ENCODE measurements around the gene NAGLU. TPM values are rescaled to one million over a fixed set of nuclear protein-coding genes. Genes with fewer than 3 reads are reported as not detected.

Gene NAGLU
- total RNA-seq, 5 donors from 2014 or later (not counting 1 experiment from before 2014, with no cell fraction given): 13.2 to 35.1 (median 28.8) TPM

- Histone ChIP-seq H3K27ac (ENCODE audit: low read length) (peak within 1 kb of the TSS; percentile 86), H3K36me3 (ENCODE audit: control insufficient read depth in 2 of 2, extremely low read depth in 1 of 2, insufficient read depth in 1 of 2, low read length in 1 of 2) (peaks cover 19 to 66% of the 10 kb centered on the region in 2 donors), H3K9me3 (no peaks in the 10 kb centered on the region), H3K4me3 (ENCODE audit: control insufficient read depth in 1 of 2, extremely low read depth in 1 of 2, low read length in 1 of 2) (peak within 1 kb of the TSS; percentile 76 to 94), H3K4me1 (ENCODE audit: control insufficient read depth in 1 of 2, extremely low read depth in 1 of 2, insufficient read depth in 2 of 2, low read length in 2 of 2) (peaks cover 16 to 65% of the 10 kb centered on the region in 2 experiments), H3K27me3 (replicated peaks in 1 of 2; ENCODE audit: control insufficient read depth in 2 of 2, extremely low read depth in 1 of 2, insufficient read depth in 2 of 2, low read length in 1 of 2) (no peaks in the 10 kb centered on the region)
- Mint-ChIP-seq H3K27ac (peak within 1 kb of the TSS; percentile 92 to 94), H3K9me3 (no peaks in the 10 kb centered on the region), H3K36me3 (peaks cover 26% of the 10 kb centered on the region), H3K4me1 (peaks cover 24 to 54% (median 48%) of the 10 kb centered on the region in 3 donors), H3K27me3 (no peaks in the 10 kb centered on the region), H3K4me3 (peak within 1 kb of the TSS; percentile 81 to 91 (median 90))
- ChIA-PET POLR2A (interaction anchor here (0.5 kb wide), 2 partner anchors 159 to 202 kb away, joined by 3 to 5 read pairs; no protein-coding TSS in a partner anchor), CTCF (interaction anchor here in 1 of 2 donors (1.7 kb wide), 1 partner anchor 11 kb away, joined by 16 read pairs; the partner anchor contains the start of gene PSMC3IP)
- DNase-seq (peak; percentile 77 to 96 (median 88)), ATAC-seq (replicated peaks in 1 of 4) (peak; percentile 79 to 83 (median 81))
- WGBS (ENCODE audit: insufficient coverage): under 1% methylated on average over 66 of the region's 72 CpGs
Measured at GRCh38 chr17:42566883-42567573, 31.0 kb downstream of the NAGLU start, which contains the start of gene MLX. TSS of gene MLX (plus strand) at chr17:42567100. CDS start at chr17:42567125, 25 bp downstream.

DNA sequence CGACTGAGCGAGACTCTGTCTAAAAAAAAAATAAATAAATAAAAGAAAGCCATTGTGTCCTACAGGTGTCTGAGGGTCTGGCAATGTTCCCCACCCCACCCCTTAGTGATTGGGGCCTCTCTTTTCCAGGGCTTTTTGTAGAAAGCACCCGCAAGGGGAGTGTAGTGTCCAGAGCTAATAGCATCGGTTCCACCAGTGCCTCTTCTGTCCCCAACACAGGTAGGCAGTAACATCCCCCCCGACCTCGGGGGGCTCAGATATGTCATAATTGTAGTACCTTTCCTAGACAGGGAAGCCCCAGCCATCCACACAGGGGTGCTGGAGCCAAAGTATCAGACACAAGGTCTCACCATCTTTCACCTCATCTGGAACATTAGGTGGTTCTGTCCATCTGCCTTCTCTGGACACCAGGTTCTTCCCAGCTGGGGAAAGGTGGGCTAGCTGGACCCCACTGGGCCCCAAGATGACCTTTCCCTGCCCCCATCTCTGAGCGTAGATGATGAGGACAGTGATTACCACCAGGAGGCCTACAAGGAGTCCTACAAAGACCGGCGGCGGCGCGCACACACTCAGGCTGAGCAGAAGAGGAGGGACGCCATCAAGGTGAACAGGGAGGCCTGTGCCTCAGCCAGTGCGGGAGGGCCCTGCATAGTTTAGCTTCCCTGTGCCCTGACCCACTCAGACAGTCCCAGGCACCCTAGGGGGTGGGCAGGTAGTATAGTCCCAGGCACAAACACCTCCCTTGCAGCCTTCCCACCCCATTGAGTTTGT is 32.5 kb downstream of the NAGLU start:
- Mint-ChIP-seq H3K27me3 (no peaks in the 10 kb centered on the region), H3K36me3 (peaks cover 35% of the 10 kb centered on the region), H3K4me3 (peak overlapping the region; percentile 81 to 91 (median 90)), H3K27ac (peak overlapping the region; percentile 46 to 94), H3K9me3 (no peaks in the 10 kb centered on the region), H3K4me1 (peaks cover 22 to 43% (median 41%) of the 10 kb centered on the region in 3 donors)
- POLR2A ChIA-PET: no interaction called here
- CTCF ChIA-PET: no interaction called here
- Histone ChIP-seq H3K4me3 (ENCODE audit: control insufficient read depth in 1 of 2, extremely low read depth in 1 of 2, low read length in 1 of 2) (no peak overlapping the region), H3K36me3 (ENCODE audit: control insufficient read depth in 2 of 2, extremely low read depth in 1 of 2, insufficient read depth in 1 of 2, low read length in 1 of 2) (peaks cover 28 to 78% of the 10 kb centered on the region in 2 donors), H3K27me3 (replicated peaks in 1 of 2; ENCODE audit: control insufficient read depth in 2 of 2, extremely low read depth in 1 of 2, insufficient read depth in 2 of 2, low read length in 1 of 2) (no peaks in the 10 kb centered on the region), H3K27ac (ENCODE audit: low read length) (peak overlapping the region; percentile 47), H3K4me1 (ENCODE audit: control insufficient read depth in 1 of 2, extremely low read depth in 1 of 2, insufficient read depth in 2 of 2, low read length in 2 of 2) (peaks cover 14 to 50% of the 10 kb centered on the region in 2 experiments), H3K9me3 (no peaks in the 10 kb centered on the region)
- ATAC-seq (replicated peaks in 1 of 4): no peak
- no peak for DNase-seq
- WGBS (ENCODE audit: insufficient coverage): 88% methylated on average over 8 of the region's 14 CpGs

DNA sequence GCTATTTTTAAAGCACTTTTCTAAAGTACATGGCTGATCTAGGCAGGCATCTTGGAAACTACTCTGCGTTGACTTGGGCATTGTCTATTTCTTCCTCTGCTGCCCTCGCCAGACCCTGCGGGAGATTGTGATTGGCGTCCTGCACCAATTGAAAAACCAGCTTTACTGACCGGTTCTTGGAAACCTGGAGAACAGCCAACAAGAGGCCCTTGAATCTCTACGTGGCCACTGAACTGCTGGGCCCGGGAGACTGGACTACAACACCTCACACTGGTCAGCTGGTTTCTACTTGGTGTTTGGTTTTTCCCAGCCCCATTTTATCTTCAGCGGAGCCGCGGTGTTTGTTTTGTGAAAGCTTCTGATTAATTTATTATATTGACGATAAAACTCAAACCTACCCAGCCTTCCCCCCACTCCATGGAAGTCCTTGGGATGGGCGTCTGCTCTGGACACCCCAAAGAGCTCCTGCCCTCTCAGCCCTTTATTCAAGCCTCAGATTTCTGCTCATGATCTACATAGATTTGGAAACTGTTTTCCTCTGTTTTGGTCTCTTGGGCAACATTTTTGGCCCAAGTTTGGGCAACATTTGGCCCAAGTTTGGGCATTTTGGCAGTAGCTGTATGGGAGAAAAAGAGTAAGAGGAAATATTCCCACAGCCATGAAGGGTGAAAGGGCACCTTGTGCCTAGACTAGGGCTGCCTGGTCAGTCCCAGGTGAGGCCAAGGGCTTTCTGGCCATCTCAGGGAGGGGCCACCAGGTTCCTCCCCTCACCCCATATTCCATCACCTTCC is 35.6 kb downstream of the NAGLU start:
- Histone ChIP-seq H3K36me3 (ENCODE audit: control insufficient read depth in 2 of 2, extremely low read depth in 1 of 2, insufficient read depth in 1 of 2, low read length in 1 of 2) (peaks cover 25 to 62% of the 10 kb centered on the region in 2 donors), H3K4me3 (ENCODE audit: control insufficient read depth in 1 of 2, extremely low read depth in 1 of 2, low read length in 1 of 2) (no peak overlapping the region), H3K27me3 (replicated peaks in 1 of 2; ENCODE audit: control insufficient read depth in 2 of 2, extremely low read depth in 1 of 2, insufficient read depth in 2 of 2, low read length in 1 of 2) (no peaks in the 10 kb centered on the region), H3K27ac (ENCODE audit: low read length) (no peak overlapping the region), H3K9me3 (no peaks in the 10 kb centered on the region), H3K4me1 (ENCODE audit: control insufficient read depth in 1 of 2, extremely low read depth in 1 of 2, insufficient read depth in 2 of 2, low read length in 2 of 2) (peaks cover 8 to 23% of the 10 kb centered on the region in 2 experiments)
- no peak overlapping the region for H3K4me3 Mint-ChIP-seq
- H3K27me3 Mint-ChIP-seq: no peaks in the 10 kb centered on the region
- peaks cover 26 to 40% (median 28%) of the 10 kb centered on the region in 3 donors for H3K4me1 Mint-ChIP-seq
- DNase-seq (no peak), ATAC-seq (replicated peaks in 1 of 4) (no peak)
- ChIA-PET CTCF (no interaction called here), POLR2A (no interaction called here)
- 95% methylated on average over 6 of the region's 12 CpGs for WGBS (ENCODE audit: insufficient coverage)
- H3K27ac Mint-ChIP-seq: no peak overlapping the region
- H3K9me3 Mint-ChIP-seq: no peaks in the 10 kb centered on the region
- H3K36me3 Mint-ChIP-seq: peaks cover 35% of the 10 kb centered on the region

DNA sequence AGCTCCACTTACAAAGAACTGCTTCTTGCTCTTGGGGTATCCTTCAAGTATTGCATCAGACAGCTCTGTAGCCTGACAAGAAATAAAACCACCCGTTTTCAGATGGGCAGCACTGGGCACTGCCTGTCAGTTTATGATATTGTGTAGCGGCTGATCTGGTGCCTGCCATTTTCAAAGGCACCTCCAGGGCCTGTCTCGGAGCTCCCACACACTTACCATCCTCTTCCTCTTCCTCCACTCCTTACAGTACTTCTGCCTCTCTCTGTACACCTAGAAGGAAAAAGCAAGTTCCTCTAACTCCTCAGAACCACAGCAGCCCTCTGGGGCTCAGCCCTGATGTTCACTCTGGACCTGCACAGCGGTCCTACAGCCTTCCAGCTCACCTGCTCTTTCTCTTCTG is 37.1 kb downstream of the NAGLU start:
- Mint-ChIP-seq H3K27me3 (no peaks in the 10 kb centered on the region), H3K4me1 (peaks cover 32 to 41% (median 32%) of the 10 kb centered on the region in 3 donors), H3K4me3 (no peak overlapping the region), H3K9me3 (no peaks in the 10 kb centered on the region), H3K27ac (peak overlapping the region in 1 of 2 donors; percentile 63), H3K36me3 (peaks cover 32% of the 10 kb centered on the region)
- Histone ChIP-seq H3K36me3 (ENCODE audit: control insufficient read depth in 2 of 2, extremely low read depth in 1 of 2, insufficient read depth in 1 of 2, low read length in 1 of 2) (peaks cover 25 to 62% of the 10 kb centered on the region in 2 donors), H3K27ac (ENCODE audit: low read length) (no peak overlapping the region), H3K4me1 (ENCODE audit: control insufficient read depth in 1 of 2, extremely low read depth in 1 of 2, insufficient read depth in 2 of 2, low read length in 2 of 2) (peaks cover 8 to 24% of the 10 kb centered on the region in 2 experiments), H3K4me3 (ENCODE audit: control insufficient read depth in 1 of 2, extremely low read depth in 1 of 2, low read length in 1 of 2) (no peak overlapping the region), H3K27me3 (replicated peaks in 1 of 2; ENCODE audit: control insufficient read depth in 2 of 2, extremely low read depth in 1 of 2, insufficient read depth in 2 of 2, low read length in 1 of 2) (no peaks in the 10 kb centered on the region), H3K9me3 (no peaks in the 10 kb centered on the region)
- WGBS (ENCODE audit: insufficient coverage): 89% methylated on average over 3 of the region's 4 CpGs
- ChIA-PET POLR2A (no interaction called here), CTCF (no interaction called here)
- DNase-seq (no peak), ATAC-seq (replicated peaks in 1 of 4) (no peak)

DNA sequence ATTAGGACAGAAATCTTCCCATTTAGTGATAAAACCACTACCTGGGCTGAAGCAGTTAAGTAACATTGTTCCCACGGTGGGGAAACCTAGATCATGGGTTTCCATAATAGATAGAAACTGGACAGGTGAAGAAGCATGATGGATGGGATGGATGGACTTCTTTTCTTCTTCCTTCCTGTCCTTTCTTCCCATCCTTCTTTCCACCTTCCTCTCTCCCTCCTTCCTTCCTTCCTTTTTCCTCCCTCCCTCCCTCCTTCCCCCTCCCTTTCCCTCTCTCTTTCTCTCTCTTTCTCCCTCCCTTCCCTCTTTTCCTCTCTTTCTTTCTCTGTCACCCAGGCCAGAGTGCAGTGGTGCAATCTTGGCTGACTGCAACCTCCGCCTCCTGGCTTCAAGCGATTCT is 38.4 kb downstream of the NAGLU start:
- ChIA-PET CTCF (no interaction called here), POLR2A (no interaction called here)
- no peak for ATAC-seq (replicated peaks in 1 of 4)
- Mint-ChIP-seq H3K9me3 (no peaks in the 10 kb centered on the region), H3K4me3 (no peak overlapping the region), H3K4me1 (peaks cover 35 to 40% (median 40%) of the 10 kb centered on the region in 3 donors), H3K27ac (no peak overlapping the region), H3K36me3 (peaks cover 29% of the 10 kb centered on the region), H3K27me3 (no peaks in the 10 kb centered on the region)
- no peaks in the 10 kb centered on the region for H3K9me3 ChIP-seq
- no peak overlapping the region for H3K27ac ChIP-seq (ENCODE audit: low read length)
- no peaks in the 10 kb centered on the region for H3K27me3 ChIP-seq (replicated peaks in 1 of 2; ENCODE audit: control insufficient read depth in 2 of 2, extremely low read depth in 1 of 2, insufficient read depth in 2 of 2, low read length in 1 of 2)
- WGBS (ENCODE audit: insufficient coverage): no CpG with 5 or more reads among the region's 3 CpGs
- peaks cover 20 to 54% of the 10 kb centered on the region in 2 donors for H3K36me3 ChIP-seq (ENCODE audit: control insufficient read depth in 2 of 2, extremely low read depth in 1 of 2, insufficient read depth in 1 of 2, low read length in 1 of 2)
- H3K4me1 ChIP-seq (ENCODE audit: control insufficient read depth in 1 of 2, extremely low read depth in 1 of 2, insufficient read depth in 2 of 2, low read length in 2 of 2): peaks cover 5 to 20% of the 10 kb centered on the region in 2 experiments
- no peak for DNase-seq
- H3K4me3 ChIP-seq (ENCODE audit: control insufficient read depth in 1 of 2, extremely low read depth in 1 of 2, low read length in 1 of 2): no peak overlapping the region

GRCh38 chr17:42577140-42577531 is 41.1 kb downstream of the NAGLU start:
- ATAC-seq (replicated peaks in 1 of 4) (peak in 3 of 4 experiments; percentile 2 to 3 (median 2)), DNase-seq (no peak)
- 7% methylated on average over 9 of the region's 18 CpGs for WGBS (ENCODE audit: insufficient coverage)
- CTCF ChIA-PET: interaction anchor here in 1 of 2 donors (1.1 to 3.6 kb wide), 8 partner anchors 9 to 189 kb away, joined by 3 to 22 read pairs (median 6); partner anchors contain the start of genes MLX, RETREG3, STAT3 and TUBG1
- H3K27ac Mint-ChIP-seq: peak overlapping the region in 1 of 2 donors; percentile 98
- no peaks in the 10 kb centered on the region for H3K27me3 Mint-ChIP-seq
- Histone ChIP-seq H3K27ac (ENCODE audit: low read length) (peak overlapping the region; percentile 21), H3K27me3 (replicated peaks in 1 of 2; ENCODE audit: control insufficient read depth in 2 of 2, extremely low read depth in 1 of 2, insufficient read depth in 2 of 2, low read length in 1 of 2) (no peaks in the 10 kb centered on the region), H3K9me3 (no peaks in the 10 kb centered on the region), H3K36me3 (ENCODE audit: control insufficient read depth in 2 of 2, extremely low read depth in 1 of 2, insufficient read depth in 1 of 2, low read length in 1 of 2) (peaks cover 14 to 48% of the 10 kb centered on the region in 2 donors), H3K4me3 (ENCODE audit: control insufficient read depth in 1 of 2, extremely low read depth in 1 of 2, low read length in 1 of 2) (peak overlapping the region; percentile 76 to 95), H3K4me1 (ENCODE audit: control insufficient read depth in 1 of 2, extremely low read depth in 1 of 2, insufficient read depth in 2 of 2, low read length in 2 of 2) (peaks cover 5 to 20% of the 10 kb centered on the region in 2 experiments)
- peaks cover 32 to 38% (median 36%) of the 10 kb centered on the region in 3 donors for H3K4me1 Mint-ChIP-seq
- H3K4me3 Mint-ChIP-seq: peak overlapping the region; percentile 88 to 99 (median 98)
- H3K9me3 Mint-ChIP-seq: no peaks in the 10 kb centered on the region
- peaks cover 15% of the 10 kb centered on the region for H3K36me3 Mint-ChIP-seq
- POLR2A ChIA-PET: no interaction called here
